Right lung (tissue), 5 donors: ENCODE data around the gene MLN. TPM values are rescaled to one million over a fixed set of nuclear protein-coding genes. Genes with fewer than 3 reads are reported as not detected.

ENCODE experiments used
- DNase-seq, 2 donors: peaks; one replicate each; pipeline ENCODE4 v3.0.0-alpha.2; 2013
- polyA plus RNA-seq, 5 donors: library from polyadenylated mRNA; unstranded; fragments of 120-200 nt; gene quantifications; one replicate each; pipeline versions ENCODE4 v1.2.1 to v1.2.3, GENCODE V29; 2013; ENCODE audit warnings: inconsistent platforms in 1 of 5, low replicate concordance in 1 of 5; ENCODE audit not compliant: insufficient read length in 5 of 5, insufficient read depth in 1 of 5

The MLN gene
- polyA plus RNA-seq, 5 donors, result not detected

DNA sequence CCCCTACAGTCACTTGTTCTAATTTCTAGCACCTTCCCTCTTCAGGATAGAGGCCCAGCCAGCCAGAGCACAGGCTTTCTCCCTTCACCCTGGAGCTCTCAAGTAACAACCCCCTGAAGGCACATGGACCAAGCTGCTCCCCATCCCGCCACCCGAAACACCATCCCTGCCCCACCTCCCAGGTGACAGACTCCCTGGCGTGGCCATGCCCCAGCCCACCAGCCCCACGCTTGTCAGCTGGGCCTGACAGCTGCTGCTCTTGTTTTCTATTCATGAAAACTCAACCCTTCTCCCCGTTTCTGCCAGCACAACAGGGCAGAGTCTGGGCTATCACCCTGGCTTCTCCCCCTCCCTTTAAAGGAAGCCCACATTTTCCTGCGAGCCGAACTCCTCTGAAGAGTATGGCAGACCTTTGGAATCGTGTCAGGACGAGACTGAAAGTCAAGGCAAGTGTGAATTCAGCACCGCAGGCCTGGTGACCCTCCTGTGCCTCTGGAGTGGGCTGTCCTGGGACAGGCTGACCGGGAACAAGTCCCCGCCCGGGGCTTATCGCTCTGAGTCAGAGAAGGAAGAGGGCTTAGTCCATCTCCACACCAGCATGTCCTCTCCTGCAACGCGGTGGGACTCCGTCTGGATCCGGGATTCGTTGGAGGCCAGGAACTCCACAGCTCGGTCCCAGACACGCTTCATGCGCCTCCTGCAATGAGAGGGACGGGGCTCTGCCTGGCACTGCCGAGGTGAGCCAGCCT lies 31.5 kb downstream of the MLN start:
- DNase-seq, result no peak

DNA sequence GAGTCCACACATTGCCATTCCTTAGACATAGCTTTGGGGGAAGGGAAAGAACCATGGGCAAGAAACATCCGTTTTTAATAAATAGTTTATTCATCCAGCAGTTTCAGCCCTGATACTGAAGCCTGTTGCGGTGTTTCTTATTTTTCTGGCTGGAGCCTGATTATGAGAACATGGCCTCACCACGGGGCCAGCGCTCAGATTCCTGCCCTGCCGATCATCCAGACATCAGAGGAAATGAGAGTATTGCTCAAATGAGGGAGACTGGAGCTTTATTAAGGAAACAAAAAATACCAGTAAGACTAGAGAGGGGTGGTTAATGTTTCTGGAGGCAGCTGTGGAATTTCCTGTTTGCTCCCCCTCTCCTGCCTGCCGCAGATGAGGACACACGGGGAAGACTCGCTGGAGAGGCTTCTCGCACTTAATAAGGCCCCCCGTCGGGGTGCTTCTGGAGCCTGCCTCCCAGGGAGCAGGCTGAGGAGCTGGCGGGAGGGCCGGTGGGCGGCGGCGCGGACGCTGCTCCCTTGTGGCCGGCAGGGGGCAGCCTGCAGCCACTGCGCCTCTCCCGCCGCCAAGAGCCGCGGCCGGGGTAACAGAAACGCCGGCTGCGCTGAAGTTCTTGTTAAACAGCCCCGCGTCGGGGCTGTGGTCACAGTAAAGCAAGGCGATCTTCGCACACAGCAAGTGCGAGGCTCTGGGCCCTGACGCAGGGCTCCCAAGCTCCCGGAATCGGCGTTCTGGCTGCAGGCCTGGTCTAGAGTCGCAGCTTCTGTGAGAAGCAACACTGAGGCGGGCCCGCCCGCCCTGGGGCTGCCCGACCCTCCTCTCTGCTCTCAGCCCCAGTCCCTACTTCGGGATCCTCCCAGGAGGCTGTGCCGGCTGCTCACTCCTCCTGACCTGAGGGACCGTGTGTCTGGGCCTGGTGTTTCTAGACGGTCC lies 32.4 kb downstream of the MLN start:
- peak; percentile 89 to 91 for DNase-seq

GRCh38 chr6:33770833-33771145 lies 33.0 kb downstream of the MLN start:
- no peak for DNase-seq

DNA sequence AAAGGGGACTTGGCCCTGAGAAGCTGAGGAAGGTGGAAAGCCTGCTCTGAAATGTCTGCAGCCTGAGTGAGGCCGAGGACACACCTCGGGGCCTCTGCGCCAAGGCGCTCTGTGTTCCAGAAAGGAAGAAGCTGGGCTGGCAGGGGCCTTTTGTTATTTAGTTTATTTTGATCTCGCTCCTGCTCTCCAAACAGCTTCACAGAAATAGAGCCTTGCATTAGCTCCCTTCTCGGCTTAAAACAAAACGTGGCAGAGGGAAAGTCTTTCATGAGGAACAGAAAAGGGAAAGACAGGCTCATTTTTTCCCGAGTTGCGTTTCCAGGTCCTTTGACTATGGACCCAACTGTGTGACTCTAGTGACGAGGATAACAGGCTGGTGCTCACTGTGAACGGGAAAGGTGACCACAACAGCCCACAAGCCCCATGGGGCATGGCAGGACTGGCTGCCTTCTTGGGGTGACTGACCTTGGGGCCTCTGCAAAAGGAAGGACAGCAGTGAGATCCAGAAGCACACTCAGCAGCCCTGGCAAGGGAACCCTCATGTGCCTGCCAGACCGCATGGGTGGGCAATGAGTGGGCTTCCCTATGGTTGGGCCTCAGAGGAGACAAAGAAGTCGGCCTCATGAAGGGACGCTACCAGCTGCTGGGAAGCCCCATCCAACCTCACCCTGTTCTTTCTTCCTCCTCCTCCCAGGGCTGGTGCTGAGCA lies 33.5 kb downstream of the MLN start:
- DNase-seq, result no peak

GRCh38 chr6:33769248-33769821 lies 34.5 kb downstream of the MLN start:
- DNase-seq, result no peak

DNA sequence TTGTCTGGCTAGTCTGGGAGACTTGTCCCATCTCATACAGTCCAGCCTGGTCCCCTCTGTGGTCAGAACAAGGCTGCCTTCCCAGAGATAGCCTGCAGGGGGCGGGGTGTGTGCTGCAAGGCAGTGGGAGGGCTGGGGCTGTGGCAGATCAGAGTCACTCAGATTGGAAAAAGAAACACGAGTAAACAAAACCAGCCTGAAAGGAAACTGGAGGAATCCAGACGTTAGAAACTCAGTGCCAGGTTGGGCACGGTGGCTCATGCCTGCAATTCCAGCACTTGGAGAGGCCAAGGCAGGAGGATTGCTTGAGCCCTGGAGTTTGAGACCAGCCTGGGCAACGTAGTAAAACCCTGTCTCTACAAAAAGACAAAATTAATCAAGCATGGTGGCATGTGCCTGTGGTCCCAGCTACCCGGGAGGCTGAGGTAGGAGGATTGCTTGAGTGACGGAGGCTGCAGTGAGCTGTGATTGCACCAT lies 35.1 kb downstream of the MLN start:
- peak in 1 of 2 donors; percentile 73 for DNase-seq

DNA sequence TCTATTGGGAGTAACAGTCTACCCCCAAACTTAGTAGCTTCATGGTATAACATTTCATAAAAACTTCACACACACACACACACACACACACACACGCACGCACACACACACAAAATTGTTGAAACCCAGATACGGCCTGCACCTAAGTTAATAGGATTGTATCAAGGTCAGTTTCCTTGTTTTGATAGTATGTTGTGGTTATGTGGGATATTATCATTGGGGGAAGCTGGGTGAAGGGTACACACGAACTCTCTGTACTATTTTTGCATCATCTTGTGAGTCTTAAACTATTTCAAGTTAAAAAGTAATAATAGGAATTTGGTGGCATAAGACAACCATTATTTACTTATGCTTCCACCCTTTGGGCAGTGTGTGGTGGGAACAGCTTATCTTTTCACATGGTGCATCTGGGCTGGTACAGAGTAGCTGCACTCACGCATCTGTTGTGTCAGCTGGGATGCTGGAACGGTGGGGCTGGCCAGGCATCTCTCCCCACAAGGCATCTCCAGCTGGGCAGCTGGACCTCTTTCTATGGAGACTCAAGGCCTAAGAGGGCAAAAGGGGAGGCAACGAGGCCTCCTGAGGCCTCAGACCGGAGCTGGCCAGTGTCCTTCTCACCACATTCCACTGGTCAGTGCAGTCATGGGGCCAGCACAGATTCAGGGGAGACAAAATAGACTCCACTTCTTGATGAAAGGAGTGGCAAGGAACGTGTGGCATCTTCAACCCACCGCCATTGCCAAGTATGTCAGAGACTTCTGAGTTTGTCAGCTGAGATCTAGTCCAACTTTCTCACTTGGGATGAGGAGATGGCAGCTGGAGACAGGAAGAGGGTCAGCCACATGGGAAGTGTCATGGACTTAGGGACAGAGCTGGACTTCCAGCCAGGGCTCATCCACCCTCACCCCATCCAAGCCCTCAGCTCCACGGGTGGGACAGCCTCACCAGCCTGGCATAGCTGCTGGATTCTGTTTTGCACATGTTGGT lies 36.6 kb downstream of the MLN start:
- DNase-seq, result no peak

DNA sequence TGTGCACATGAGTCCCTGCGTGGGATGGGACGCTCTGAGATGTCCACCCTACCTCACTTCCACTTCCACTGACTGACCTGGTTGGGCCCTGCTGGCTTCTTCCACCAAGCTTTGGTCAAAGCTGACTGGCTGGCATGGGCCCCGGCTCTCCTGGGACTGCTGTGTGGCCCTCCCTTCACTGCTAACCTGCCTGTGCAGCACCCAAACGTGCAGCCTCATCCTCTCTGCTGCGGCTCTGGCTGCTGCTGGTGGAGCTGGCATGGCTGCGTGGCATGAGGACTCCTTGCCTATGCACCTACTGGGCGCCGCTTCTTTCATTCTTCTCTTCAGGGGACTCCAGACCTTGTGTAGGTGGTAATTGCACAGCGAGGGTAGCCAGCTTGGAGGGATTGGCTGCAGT lies 38.4 kb downstream of the MLN start:
- no peak for DNase-seq

DNA sequence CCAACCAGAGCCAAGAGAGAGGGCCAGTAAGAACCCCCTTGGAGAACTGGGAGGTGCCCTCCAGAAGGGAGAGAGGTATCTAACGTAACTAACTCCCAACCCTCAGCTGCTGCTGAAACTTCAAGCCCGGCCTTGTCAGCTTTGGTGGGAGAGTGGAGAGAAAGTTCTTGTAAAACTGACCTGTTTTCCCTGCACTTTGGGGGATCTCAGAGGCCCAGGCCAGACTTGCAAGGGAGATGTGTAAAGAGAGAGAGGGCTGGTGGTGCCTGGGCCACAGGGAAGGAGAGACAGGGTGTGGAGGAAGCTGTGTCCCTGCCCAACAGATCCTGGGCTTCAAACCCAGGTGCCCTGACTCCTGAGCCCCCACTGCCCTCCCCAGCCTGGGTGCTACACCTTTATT lies 39.8 kb downstream of the MLN start:
- no peak for DNase-seq

DNA sequence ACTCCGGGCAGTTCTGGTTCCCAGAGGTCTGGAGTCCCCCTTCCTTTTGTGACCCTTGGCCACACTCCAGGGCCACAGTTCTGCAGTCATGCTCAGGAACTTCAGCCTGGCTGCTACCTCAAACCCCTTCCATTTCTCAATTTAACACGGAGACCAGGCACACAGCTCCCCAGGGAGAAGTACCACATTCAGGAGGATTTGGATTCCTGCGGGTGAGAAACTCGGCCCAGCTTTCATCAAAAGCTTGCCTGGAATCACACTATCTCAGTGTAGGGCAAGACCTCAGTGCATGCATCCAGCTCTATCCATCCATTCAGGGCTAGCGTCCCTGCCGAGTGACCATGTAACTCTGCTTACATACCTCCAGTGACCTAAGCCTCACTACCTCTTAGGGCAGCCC lies 40.3 kb downstream of the MLN start:
- no peak for DNase-seq

DNA sequence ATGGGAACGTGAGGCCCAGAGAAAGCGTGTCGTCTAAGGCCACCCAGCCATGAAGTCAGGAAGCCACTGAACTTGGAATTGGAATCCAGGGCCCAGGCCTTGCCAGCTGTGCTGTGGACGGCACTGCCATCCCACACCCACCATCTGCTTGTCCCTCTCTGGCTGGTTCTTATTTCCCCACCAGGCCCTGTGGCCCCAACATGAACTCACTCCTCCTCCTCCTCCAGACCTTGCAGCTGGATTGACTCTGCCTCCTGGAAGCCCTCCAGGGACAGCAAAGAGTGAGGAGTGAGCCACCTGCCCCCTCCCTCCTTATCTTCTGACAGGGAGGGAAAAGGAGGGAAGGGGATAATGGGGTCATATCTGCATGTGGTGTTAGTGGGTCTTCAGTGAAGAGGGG lies 41.1 kb downstream of the MLN start:
- DNase-seq, result no peak

GRCh38 chr6:33761922-33762629 lies 41.7 kb downstream of the MLN start:
- DNase-seq, result no peak

DNA sequence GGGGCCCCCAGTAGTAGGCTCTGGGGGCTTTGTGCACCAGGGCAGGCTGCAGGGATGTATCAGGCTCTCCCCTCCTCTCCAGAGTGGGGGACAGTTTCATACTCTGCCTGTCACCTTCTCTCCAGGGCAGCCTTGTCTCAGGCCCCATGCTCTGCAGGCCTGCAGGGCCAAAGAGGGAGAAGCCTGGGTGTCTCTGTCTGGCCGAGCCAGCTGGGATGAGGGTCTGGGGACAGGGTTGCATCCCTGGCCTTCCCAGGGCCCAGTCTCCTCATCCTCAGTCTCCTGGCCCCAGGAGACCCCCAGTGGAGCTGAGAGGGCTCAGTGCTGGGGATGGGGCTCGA lies 42.3 kb downstream of the MLN start:
- no peak for DNase-seq

DNA sequence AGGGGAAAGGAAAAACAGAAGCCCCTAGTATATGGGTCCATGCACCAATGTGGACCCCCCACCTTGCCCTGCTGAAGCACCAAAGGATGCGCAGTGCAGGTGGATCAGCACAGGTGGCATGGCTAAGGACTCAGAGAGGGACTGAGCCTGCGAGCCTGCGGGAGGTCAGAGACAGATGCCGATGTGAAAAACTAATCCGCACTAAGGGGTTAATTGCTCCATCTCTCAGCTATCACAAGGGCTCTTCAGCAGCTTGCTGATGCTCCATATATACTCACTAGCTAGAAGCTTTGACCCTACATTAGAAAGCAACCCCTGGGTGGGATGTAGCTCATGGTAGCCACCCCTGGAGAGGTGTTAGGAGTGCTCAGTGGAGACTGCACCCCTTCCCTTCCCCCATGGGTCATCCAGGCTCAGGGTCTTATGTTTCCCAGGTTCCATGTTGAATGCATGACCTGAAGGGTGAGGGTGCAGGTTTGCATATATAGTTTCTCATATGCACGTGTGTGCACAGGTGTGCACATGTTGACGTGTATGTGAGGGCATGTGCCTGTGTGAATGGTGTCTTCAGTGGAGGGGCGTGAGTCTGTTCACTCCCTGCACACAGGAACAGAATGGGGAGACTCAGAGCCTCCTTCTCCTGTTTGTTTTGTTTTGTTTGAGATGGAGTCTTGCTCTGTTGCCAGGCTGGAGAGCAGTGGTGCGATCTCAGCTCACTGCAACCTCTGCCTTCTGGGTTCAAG lies 43.7 kb downstream of the MLN start:
- DNase-seq, result no peak

- no peak for DNase-seq
Observed at GRCh38 chr6:33758815-33759216, 45.0 kb downstream of the MLN start.

GRCh38 chr6:33757906-33758305 lies 45.9 kb downstream of the MLN start:
- DNase-seq, result no peak

DNA sequence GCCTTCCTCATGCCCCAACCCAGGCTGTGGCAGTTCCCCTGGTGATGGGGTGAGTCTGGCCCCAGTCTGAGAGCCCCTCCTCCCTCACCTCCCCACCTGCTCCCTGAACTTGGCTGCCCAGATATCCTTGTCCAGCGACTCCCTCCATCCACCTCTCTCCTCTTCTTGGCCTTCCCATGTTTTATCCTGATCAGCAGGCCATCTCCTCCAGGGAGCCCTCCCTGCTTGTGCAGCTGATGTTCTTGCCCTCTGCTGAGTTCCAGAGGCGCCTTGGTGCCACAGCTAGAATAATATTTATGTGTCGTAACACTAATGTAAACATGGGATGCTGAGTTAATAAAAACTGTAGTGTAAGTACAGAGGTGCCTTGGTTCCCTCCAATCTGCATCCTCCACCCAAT lies 46.7 kb downstream of the MLN start:
- DNase-seq, result no peak

- no peak for DNase-seq
Observed at GRCh38 chr6:33756211-33756954, 47.4 kb downstream of the MLN start.
